CD4-positive, alpha-beta T cell treated with Interleukin-4 for 4 hours (primary cell): Measurements from ENCODE around the gene WFDC13.
"Not testable (repeated sequence)": the region's sequence is repeated elsewhere in the genome, so short reads cannot be mapped to it uniquely, and the experiment has no call there.

ENCODE experiments used
- DNase-seq: peaks from one replicate; pipeline ENCODE4 v3.0.0-alpha.2; 2020

Gene WFDC13

GRCh38 chr20:45701873-45702272 is at the start of gene WFDC13:
WFDC13 (plus strand) TSS chr20:45702038; CDS start chr20:45702124, 86 bp downstream.
- no peak for DNase-seq

DNA sequence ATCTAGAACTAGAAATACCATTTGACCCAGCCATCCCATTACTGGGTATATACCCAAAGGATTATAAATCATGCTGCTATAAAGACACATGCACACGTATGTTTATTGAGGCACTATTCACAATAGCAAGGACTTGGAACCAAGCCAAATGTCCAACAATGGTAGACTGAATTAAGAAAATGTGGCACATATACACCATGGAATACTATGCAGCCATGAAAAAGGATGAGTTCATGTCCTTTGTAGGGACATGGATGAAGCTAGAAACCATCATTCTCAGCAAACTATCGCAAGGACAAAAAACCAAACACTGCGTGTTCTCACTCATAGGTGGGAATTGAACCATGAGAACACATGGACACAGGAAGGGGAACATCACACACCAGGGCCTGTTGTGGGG is 44.8 kb upstream of the WFDC13 start:
- not testable (repeated sequence) for DNase-seq

- DNase-seq: no peak
Observed at GRCh38 chr20:45670139-45670538, 31.7 kb upstream of the WFDC13 start, which contains the start of gene WFDC11. WFDC11 (minus strand) TSS chr20:45670239; CDS start chr20:45650600, 19,639 bp downstream.

DNA sequence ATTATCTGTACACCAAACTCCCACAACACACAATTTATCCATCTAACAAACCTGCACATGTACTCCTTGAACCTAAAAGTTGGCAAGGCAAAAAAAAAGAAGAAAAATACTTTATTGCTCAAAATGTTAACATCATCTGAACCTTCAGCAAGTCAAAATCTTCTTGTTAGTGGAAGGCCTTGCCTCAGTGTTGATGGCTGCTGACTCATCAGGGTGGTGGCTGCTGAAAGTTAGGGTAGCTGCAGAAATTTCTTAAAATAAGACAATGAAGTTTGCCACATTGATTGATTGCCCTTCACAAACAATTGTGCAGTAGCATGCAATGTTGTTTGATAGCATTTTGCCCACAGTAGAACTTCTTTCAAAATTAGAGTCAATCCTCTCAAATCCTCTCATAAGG is 29.1 kb upstream of the WFDC13 start:
- DNase-seq: no peak

- DNase-seq: no peak
Observed at GRCh38 chr20:45679650-45680049, 22.2 kb upstream of the WFDC13 start.

DNA sequence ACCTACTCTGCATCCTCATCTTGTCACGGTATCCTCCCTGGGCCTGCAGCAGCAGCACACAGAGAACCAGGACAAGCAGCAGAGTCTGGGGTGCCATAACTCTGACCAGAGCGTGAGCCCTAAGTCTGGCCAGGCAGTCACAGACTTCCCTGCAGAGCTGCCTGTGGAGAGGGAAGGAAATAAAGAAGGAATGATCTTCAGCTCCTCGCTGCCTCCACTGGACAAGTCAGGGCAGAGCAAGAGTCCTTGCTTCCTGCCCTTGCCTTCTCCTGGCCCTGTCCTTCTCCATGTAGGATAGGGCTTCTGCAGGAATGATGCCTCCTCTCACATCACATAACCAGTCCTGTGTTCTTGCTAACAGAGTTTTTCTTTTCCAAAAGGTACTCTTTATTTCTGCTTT is 15.9 kb upstream of the WFDC13 start:
- no peak for DNase-seq

GRCh38 chr20:45693346-45693745 is 8.5 kb upstream of the WFDC13 start:
- DNase-seq: not testable (repeated sequence)

GRCh38 chr20:45695496-45695895 is 6.3 kb upstream of the WFDC13 start:
- no peak for DNase-seq

- DNase-seq: no peak
Observed at GRCh38 chr20:45701104-45701503, 734 bp upstream of the WFDC13 start.

GRCh38 chr20:45704969-45705637 is 3.3 kb downstream of the WFDC13 start, which contains the start of gene WFDC10B:
WFDC10B (minus strand) TSS chr20:45705019; CDS start chr20:45685992, 19,027 bp downstream.
- no peak for DNase-seq

DNA sequence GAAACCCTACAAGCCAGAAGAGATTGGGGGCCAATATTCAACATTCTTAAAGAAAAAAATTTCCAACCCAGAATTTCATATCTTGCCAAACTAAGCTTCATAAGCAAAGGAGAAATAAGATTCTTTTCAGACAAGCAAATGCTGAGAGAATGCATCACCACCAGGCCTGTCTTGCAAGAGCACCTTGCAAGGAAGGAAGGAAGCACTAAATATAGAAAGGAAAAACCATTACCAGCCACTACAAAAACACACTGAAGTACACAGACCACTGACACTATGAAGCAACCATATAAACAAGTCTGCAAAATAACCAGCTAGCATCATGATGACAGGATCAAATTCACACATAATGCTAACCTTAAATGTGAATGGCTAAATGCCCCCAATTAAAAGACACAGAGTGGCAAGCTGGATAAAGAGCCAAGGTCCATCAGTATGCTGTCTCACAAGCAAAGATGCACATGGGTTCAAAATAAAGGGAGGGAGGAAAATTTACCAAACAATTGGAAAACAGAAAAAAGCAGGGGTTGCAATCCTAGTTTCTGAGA is 14.4 kb downstream of the WFDC13 start:
- not testable (repeated sequence) for DNase-seq

- no peak for DNase-seq
Observed at GRCh38 chr20:45722047-45722446, 20.2 kb downstream of the WFDC13 start, which contains the start of gene SPINT4. SPINT4 (plus strand) TSS chr20:45722347; CDS start chr20:45722368, 21 bp downstream.

GRCh38 chr20:45725134-45725533 is 23.3 kb downstream of the WFDC13 start:
- DNase-seq: no peak

DNA sequence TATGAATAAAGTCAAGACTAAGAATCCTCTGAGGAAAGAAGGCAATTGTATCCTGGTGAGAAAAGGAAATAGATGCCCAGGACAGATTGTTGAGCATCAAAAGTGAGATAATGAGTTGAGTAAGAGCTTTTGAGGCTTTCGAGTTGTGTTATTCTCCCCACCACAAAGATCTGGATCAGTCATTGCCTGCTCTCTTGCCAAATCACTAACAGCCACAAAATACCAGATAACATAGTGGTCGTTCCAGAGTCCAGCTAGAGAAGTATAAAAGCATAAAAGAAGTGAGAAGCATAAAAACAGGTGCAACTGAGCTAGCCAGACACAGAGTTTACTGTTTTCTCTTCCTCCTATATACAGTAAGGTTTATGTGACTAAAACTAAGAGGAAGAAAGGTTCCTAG is 25.2 kb downstream of the WFDC13 start:
- no peak for DNase-seq

- DNase-seq: no peak
Observed at GRCh38 chr20:45732199-45732598, 30.4 kb downstream of the WFDC13 start.

DNA sequence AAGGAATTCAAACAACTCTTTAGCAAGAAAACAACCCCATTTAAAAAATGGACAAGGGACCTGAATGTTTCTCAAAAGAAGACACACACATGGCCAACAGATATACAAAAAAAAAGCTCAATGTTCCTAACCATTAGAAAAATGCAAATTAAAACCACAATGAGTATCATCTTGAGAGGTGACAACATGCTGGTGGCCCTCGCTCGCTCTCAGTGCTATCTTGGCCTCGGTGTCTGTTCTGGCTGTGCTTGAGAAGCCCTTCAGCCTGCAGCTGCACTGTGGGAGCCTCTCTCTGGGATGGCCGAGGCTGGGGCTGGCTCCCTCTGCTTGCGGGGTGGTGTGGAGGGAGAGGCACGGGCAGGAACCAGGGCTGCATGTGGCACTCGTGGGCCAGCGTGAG is 33.7 kb downstream of the WFDC13 start:
- no peak for DNase-seq

DNA sequence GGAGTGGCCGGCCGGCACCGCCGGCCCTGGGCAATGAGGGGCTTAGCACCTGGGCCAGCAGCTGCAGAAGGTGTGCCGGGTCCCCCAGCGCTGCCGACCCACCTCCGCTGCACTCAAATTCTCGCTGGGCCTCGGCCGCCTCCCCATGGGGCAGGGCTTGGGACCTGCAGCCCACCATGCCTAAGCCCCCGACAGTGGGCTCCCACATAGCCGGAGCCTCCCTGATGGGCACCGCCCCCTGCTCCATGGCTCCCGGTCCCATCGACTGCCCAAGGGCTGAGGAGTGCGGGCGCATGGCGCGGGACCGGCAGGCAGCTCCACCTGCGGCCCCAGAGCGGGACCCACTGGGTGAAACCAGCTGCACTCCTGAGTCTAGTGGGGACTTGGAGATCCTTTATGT is 34.1 kb downstream of the WFDC13 start:
- no peak for DNase-seq

DNA sequence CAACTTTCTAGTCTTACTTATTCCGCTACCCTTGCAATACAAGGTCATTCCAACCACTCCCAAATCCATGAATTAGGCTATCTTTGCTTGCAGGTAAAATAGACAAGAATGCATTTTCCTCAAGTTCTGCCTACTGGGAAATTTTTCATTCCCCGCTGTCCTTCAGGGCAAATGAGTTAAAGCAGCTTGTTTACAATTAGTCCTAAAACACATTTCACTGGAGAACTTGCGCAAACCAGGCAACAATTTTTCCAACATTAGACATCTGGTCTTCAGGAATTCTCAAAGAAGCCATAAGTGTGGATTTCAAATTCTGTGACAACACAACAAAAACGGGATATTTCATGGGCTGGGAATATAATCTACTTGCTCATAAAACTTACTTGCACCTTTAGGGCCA is 40.8 kb downstream of the WFDC13 start:
- DNase-seq: no peak

DNA sequence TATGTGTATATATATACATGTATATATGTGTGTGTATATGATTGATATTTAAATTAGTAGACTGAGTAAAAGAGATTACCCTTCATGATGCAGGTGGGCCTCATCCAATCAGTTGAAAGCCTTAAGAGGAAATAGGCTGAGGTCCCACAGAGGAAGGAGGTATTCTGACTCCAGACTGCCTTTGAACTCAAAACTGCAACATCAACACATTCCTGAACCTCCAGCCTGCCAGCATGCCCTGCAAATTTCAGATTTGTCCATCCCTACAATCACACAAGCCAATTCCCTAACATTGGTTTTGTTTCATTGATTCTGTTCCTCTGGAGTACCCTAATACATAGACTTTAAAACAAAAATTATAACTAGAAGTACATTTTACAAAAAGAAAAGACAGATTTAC is 43.2 kb downstream of the WFDC13 start:
- DNase-seq: no peak

DNA sequence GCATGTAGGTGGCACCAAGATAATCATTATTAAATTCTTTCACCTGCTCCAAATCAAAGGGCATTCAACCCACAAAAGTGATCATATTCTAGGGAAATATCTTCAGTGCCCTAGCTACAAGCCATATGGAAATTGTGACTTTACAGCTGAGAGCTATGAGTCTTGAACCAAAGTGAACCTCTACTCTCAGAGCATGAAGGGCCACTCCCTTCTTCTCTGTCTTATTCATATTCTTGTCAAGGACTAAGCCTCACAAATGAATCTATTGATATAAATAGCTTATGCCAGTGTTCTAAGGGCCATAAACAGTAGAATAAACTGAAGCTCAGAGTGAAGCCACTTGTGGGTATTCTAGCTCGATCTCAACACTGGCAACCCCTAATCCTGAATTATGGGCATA is 49.9 kb downstream of the WFDC13 start:
- DNase-seq: no peak

- no peak for DNase-seq
Observed at GRCh38 chr20:45752746-45753145, 50.9 kb downstream of the WFDC13 start.

DNA sequence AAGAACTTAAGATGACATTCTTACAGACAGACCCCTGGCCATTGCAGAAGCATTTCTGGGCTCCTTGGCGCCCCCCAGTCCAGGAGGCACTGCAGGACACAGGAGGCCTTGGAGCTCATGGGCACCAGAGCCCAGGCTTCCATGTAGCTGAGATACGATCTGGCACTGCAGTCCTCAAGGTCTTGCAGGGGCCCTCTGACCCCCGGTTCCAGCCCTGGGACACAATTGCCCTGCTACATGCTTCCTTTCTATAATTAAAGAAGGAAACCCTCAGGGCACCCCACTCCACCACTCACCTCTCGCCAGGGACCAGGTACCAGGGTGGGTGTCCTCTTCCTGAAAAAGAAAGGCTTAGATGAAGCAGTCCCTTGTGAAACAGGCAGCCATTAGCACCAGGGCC is 56.3 kb downstream of the WFDC13 start:
- no peak for DNase-seq
